A549 (cell line): Measurements from ENCODE around the gene ABHD3.

Experiments
- CEBPB ChIP-seq, 2 experiments: fragments of >200 bp in 1 of 2; sonication (Bioruptor Twin) in 1 of 2; formaldehyde crosslinking in 1 of 2; IDR thresholded peaks; 2 replicates each; pipeline ENCODE4 v1.6.1; 2012 to 2016
- EP300 ChIP-seq, 2 experiments: fragments of >200 bp; sonication (Bioruptor Twin); formaldehyde crosslinking; IDR thresholded peaks; 2 replicates in 1 of 2; 3 replicates in 1 of 2; pipeline ENCODE4 v1.6.1; 2016 to 2017
- POLR2A ChIP-seq: IDR thresholded peaks from 2 replicates; pipeline ENCODE4 v1.6.1; 2012; ENCODE audit warnings: mild to moderate bottlenecking, low read length
- REST ChIP-seq: fragments of 200-600 bp; sonication (generic); IDR thresholded peaks from 2 replicates; pipeline ENCODE4 v1.6.1; 2016; ENCODE audit warnings: antibody characterized with exemption, mild to moderate bottlenecking, moderate library complexity
- TF ChIP-seq, protein P1 (sequence below): fragments of >200 bp; sonication (Bioruptor Twin); formaldehyde crosslinking; IDR thresholded peaks from 3 replicates; pipeline ENCODE4 v1.5.1; 2016

DNA sequence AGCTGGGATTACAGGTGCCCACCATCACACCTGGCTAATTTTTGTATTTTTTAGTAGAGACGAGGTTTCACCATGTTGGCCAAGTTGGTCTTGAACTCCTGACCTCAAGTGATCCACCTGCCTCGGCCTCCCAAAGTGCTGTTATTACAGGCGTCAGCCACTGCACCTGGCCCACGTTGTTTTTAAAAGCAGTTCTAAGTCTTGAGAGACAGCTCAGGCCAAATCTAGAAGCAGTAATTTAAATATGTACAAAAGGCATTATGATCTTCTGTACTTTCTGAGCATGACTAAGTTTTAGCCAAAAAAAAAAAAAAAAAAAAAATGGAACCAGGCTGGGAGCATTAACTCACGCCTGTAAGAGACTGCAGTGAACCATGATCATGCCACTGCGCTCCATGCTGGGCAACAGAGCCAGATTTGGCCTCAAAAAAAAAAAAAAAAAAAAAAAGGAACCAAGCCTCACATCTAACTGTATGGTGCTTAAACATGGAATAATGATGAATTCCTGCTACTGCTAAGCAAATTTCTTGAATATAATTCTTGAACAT is 4.0 kb downstream of the ABHD3 start:
- no peak for TF ChIP-seq REST
- no peak for TF ChIP-seq POLR2A
- no peak for TF ChIP-seq EP300 (IDR thresholded peaks at IDR 0.05)
- no peak for TF ChIP-seq CEBPB (IDR thresholded peaks at IDR 0.05)
- TF ChIP-seq, protein P1, sequence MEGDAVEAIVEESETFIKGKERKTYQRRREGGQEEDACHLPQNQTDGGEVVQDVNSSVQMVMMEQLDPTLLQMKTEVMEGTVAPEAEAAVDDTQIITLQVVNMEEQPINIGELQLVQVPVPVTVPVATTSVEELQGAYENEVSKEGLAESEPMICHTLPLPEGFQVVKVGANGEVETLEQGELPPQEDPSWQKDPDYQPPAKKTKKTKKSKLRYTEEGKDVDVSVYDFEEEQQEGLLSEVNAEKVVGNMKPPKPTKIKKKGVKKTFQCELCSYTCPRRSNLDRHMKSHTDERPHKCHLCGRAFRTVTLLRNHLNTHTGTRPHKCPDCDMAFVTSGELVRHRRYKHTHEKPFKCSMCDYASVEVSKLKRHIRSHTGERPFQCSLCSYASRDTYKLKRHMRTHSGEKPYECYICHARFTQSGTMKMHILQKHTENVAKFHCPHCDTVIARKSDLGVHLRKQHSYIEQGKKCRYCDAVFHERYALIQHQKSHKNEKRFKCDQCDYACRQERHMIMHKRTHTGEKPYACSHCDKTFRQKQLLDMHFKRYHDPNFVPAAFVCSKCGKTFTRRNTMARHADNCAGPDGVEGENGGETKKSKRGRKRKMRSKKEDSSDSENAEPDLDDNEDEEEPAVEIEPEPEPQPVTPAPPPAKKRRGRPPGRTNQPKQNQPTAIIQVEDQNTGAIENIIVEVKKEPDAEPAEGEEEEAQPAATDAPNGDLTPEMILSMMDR, result no peak
